HG03097 (cell line): ENCODE measurements around the gene TMEM267.
"Not testable (repeated sequence)": the region's sequence is repeated elsewhere in the genome, so short reads cannot be mapped to it uniquely, and the experiment has no call there.

ENCODE experiments used
- ATAC-seq: cut with Tn5 transposase; IDR thresholded peaks from one replicate; pipeline ENCODE4 v1.9.1; 2021; ENCODE audit not compliant: unreplicated experiment, low FRiP score

TMEM267 gene

GRCh38 chr5:43483298-43484105, at the start of gene TMEM267:
Gene TMEM267 (minus strand): TSS chr5:43483865. CDS start chr5:43453969, 29,896 bp downstream.
- peak; percentile 93 for ATAC-seq

- no peak for ATAC-seq
Observed at GRCh38 chr5:43530648-43531047, 47.0 kb upstream of the TMEM267 start.

GRCh38 chr5:43523662-43524072, 40.0 kb upstream of the TMEM267 start:
- ATAC-seq = no peak

- ATAC-seq = no peak
Observed at GRCh38 chr5:43520615-43521014, 37.0 kb upstream of the TMEM267 start.

GRCh38 chr5:43515678-43516048, 32.0 kb upstream of the TMEM267 start:
- ATAC-seq = no peak

- peak; percentile 98 for ATAC-seq
Observed at GRCh38 chr5:43514816-43515677, 31.4 kb upstream of the TMEM267 start, which contains the start of gene C5orf34. Gene C5orf34 (minus strand): TSS chr5:43515148. CDS start chr5:43509339, 5,809 bp downstream.

GRCh38 chr5:43514471-43514815, 30.8 kb upstream of the TMEM267 start:
- ATAC-seq = peak; percentile 28

- ATAC-seq = no peak
Observed at GRCh38 chr5:43514025-43514424, 30.4 kb upstream of the TMEM267 start.

GRCh38 chr5:43511062-43511461, 27.4 kb upstream of the TMEM267 start:
- ATAC-seq = not testable (repeated sequence)

- no peak for ATAC-seq
Observed at GRCh38 chr5:43498581-43498980, 14.9 kb upstream of the TMEM267 start.

- no peak for ATAC-seq
Observed at GRCh38 chr5:43497311-43498104, 13.8 kb upstream of the TMEM267 start.

GRCh38 chr5:43491326-43491725, 7.7 kb upstream of the TMEM267 start:
- no peak for ATAC-seq

GRCh38 chr5:43486353-43486752, 2.7 kb upstream of the TMEM267 start:
- no peak for ATAC-seq

- ATAC-seq = no peak
Observed at GRCh38 chr5:43485406-43485805, 1.7 kb upstream of the TMEM267 start.

GRCh38 chr5:43484106-43484849, 613 bp upstream of the TMEM267 start:
- ATAC-seq = peak; percentile 68

GRCh38 chr5:43482490-43483297, 971 bp downstream of the TMEM267 start:
- ATAC-seq = no peak

GRCh38 chr5:43469671-43470391, 13.8 kb downstream of the TMEM267 start:
- ATAC-seq = no peak

- no peak for ATAC-seq
Observed at GRCh38 chr5:43467100-43467499, 16.6 kb downstream of the TMEM267 start.

GRCh38 chr5:43465455-43465854, 18.2 kb downstream of the TMEM267 start:
- not testable (repeated sequence) for ATAC-seq
